ENCODE measurements around the gene TNIK.
"Not testable (repeated sequence)": the region's sequence is repeated elsewhere in the genome, so short reads cannot be mapped to it uniquely, and the experiment has no call there.

The TNIK gene

GRCh38 chr3:171307046-171307585, 153.1 kb downstream of the TNIK start:
- Histone ChIP-seq H3K9ac (ENCODE audit: low read length) (peak overlapping the region; percentile 28; the same call in 1 of the 2 replicates), H3K27ac (ENCODE audit: low read length) (peak overlapping the region; percentile 34), H3K79me2 (ENCODE audit: low read length) (peaks cover 66% of the 10 kb centered on the region)

DNA sequence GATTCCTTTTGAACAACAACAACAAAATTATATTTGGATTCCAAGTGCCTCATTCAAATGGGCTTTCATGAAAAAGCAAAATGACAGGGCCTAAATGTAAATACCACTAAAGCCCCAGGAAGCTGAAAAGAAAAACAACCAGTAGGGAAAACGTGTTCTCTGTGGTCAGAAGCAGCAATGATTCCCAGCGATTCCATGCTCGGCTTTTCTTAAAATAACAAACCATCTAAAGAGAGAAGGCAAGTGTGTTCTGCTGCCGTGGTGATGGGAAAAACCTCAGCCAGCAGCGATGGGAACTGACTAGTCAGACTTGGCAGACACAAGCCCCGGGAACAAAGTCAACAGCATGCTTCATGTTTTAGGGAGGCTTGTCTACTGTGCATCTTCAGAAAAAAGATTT, 153.6 kb downstream of the TNIK start:
- H3K27ac ChIP-seq (ENCODE audit: low read length), result peak overlapping the region; percentile 34
- peaks cover 48% of the 10 kb centered on the region for H3K4me1 ChIP-seq (ENCODE audit: low read length)
- no peak for TF ChIP-seq EZH2phosphoT487 (IDR thresholded peaks at IDR 0.05; ENCODE audit: low read depth)
- TF ChIP-seq, protein P1, sequence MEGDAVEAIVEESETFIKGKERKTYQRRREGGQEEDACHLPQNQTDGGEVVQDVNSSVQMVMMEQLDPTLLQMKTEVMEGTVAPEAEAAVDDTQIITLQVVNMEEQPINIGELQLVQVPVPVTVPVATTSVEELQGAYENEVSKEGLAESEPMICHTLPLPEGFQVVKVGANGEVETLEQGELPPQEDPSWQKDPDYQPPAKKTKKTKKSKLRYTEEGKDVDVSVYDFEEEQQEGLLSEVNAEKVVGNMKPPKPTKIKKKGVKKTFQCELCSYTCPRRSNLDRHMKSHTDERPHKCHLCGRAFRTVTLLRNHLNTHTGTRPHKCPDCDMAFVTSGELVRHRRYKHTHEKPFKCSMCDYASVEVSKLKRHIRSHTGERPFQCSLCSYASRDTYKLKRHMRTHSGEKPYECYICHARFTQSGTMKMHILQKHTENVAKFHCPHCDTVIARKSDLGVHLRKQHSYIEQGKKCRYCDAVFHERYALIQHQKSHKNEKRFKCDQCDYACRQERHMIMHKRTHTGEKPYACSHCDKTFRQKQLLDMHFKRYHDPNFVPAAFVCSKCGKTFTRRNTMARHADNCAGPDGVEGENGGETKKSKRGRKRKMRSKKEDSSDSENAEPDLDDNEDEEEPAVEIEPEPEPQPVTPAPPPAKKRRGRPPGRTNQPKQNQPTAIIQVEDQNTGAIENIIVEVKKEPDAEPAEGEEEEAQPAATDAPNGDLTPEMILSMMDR (IDR thresholded peaks at IDR 0.05; ENCODE audit: low read depth, low read length), result no peak
- H3K36me3 ChIP-seq (replicated peaks; ENCODE audit: low read depth, low read length), result peaks cover 5% of the 10 kb centered on the region
- H3K4me2 ChIP-seq (ENCODE audit: low read length), result peak overlapping the region; percentile 55
- peak overlapping the region; percentile 9 for H3K4me3 ChIP-seq (ENCODE audit: low read length)
- H3K9me3 ChIP-seq (ENCODE audit: insufficient read depth, low read length), result peaks cover 4% of the 10 kb centered on the region; the same call in 1 of the 2 replicates
- H3K79me2 ChIP-seq (ENCODE audit: low read length), result peaks cover 64% of the 10 kb centered on the region
- H4K20me1 ChIP-seq (ENCODE audit: insufficient read depth, low read length), result no peaks in the 10 kb centered on the region
- H3K27me3 ChIP-seq (ENCODE audit: low read depth, low read length), result no peaks in the 10 kb centered on the region
- no peak overlapping the region for H2AFZ ChIP-seq (ENCODE audit: low read depth, low read length)
- H3K9ac ChIP-seq (ENCODE audit: low read length), result peak overlapping the region; percentile 28

More at GRCh38 chr3:171307046-171307585, 153.1 kb downstream of the TNIK start:
- Histone ChIP-seq H3K4me2 (ENCODE audit: low read length) (peak overlapping the region; percentile 55), H3K27me3 (ENCODE audit: low read depth, low read length) (no peaks in the 10 kb centered on the region), H3K4me1 (ENCODE audit: low read length) (peaks cover 48% of the 10 kb centered on the region), H3K4me3 (ENCODE audit: low read length) (peak overlapping the region; percentile 9), H3K36me3 (replicated peaks; ENCODE audit: low read depth, low read length) (peaks cover 4% of the 10 kb centered on the region), H2AFZ (ENCODE audit: low read depth, low read length) (no peak overlapping the region), H4K20me1 (ENCODE audit: insufficient read depth, low read length) (no peaks in the 10 kb centered on the region), H3K9me3 (ENCODE audit: insufficient read depth, low read length) (peaks cover 4% of the 10 kb centered on the region; the same call in 1 of the 2 replicates)
- no peak for TF ChIP-seq EZH2phosphoT487 (IDR thresholded peaks at IDR 0.05; ENCODE audit: low read depth)
- TF ChIP-seq, protein P1 (IDR thresholded peaks at IDR 0.05; ENCODE audit: low read depth, low read length), result no peak

- not testable (repeated sequence) for H3K27me3 ChIP-seq (ENCODE audit: low read depth, low read length); H2AFZ ChIP-seq (ENCODE audit: low read depth, low read length); H3K27ac ChIP-seq (ENCODE audit: low read length); H3K36me3 ChIP-seq (replicated peaks; ENCODE audit: low read depth, low read length); H3K4me3 ChIP-seq (ENCODE audit: low read length); H3K9me3 ChIP-seq (ENCODE audit: insufficient read depth, low read length); H4K20me1 ChIP-seq (ENCODE audit: insufficient read depth, low read length); H3K9ac ChIP-seq (ENCODE audit: low read length); H3K4me2 ChIP-seq (ENCODE audit: low read length)
- peaks cover 59% of the 10 kb centered on the region for H3K79me2 ChIP-seq (ENCODE audit: low read length)
- H3K4me1 ChIP-seq (ENCODE audit: low read length), result peaks cover 48% of the 10 kb centered on the region
Measured at GRCh38 chr3:171305823-171306222, 154.4 kb downstream of the TNIK start.

DNA sequence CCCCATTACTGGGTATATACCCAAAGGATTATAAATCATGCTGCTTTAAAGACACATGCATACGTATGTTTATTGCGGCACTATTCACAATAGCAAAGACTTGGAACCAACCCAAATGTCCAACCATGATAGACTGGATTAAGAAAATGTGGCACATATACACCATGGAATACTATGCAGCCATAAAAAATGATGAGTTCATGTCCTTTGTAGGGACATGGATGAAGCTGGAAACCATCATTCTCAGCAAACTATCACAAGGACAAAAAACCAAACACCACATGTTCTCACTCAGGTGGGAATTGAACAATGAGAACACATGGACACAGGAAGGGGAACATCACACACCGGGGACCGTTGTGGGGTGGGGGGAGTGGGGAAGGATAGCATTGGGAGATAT, 155.7 kb downstream of the TNIK start:
- H3K79me2 ChIP-seq (ENCODE audit: low read length), result peaks cover 59% of the 10 kb centered on the region
- not testable (repeated sequence) for H3K27ac ChIP-seq (ENCODE audit: low read length); H3K9ac ChIP-seq (ENCODE audit: low read length); H3K4me3 ChIP-seq (ENCODE audit: low read length); H3K27me3 ChIP-seq (ENCODE audit: low read depth, low read length); H3K36me3 ChIP-seq (replicated peaks; ENCODE audit: low read depth, low read length); H3K9me3 ChIP-seq (ENCODE audit: insufficient read depth, low read length); H4K20me1 ChIP-seq (ENCODE audit: insufficient read depth, low read length); H3K4me2 ChIP-seq (ENCODE audit: low read length); H2AFZ ChIP-seq (ENCODE audit: low read depth, low read length)
- peaks cover 38% of the 10 kb centered on the region for H3K4me1 ChIP-seq (ENCODE audit: low read length)

- H3K79me2 ChIP-seq (ENCODE audit: low read length), result peaks cover 55% of the 10 kb centered on the region
- H3K4me3 ChIP-seq (ENCODE audit: low read length), result not testable (repeated sequence)
Measured at GRCh38 chr3:171304017-171304416, 156.2 kb downstream of the TNIK start.

More at GRCh38 chr3:171304017-171304416, 156.2 kb downstream of the TNIK start:
- not testable (repeated sequence) for H3K36me3 ChIP-seq (replicated peaks; ENCODE audit: low read depth, low read length); H3K27me3 ChIP-seq (ENCODE audit: low read depth, low read length); H4K20me1 ChIP-seq (ENCODE audit: insufficient read depth, low read length); H3K9ac ChIP-seq (ENCODE audit: low read length); H2AFZ ChIP-seq (ENCODE audit: low read depth, low read length); H3K9me3 ChIP-seq (ENCODE audit: insufficient read depth, low read length)
- Histone ChIP-seq H3K27ac (ENCODE audit: low read length) (peak overlapping the region; percentile 22; the same call in 1 of the 2 replicates), H3K4me2 (ENCODE audit: low read length) (peak overlapping the region; percentile 30; the same call in 1 of the 2 replicates), H3K4me1 (ENCODE audit: low read length) (peaks cover 33% of the 10 kb centered on the region)
